Measurements from ENCODE around the gene GPR25. TPM values are rescaled to one million over a fixed set of nuclear protein-coding genes. Genes with fewer than 3 reads are reported as not detected.

The GPR25 gene
- not detected for total RNA-seq

DNA sequence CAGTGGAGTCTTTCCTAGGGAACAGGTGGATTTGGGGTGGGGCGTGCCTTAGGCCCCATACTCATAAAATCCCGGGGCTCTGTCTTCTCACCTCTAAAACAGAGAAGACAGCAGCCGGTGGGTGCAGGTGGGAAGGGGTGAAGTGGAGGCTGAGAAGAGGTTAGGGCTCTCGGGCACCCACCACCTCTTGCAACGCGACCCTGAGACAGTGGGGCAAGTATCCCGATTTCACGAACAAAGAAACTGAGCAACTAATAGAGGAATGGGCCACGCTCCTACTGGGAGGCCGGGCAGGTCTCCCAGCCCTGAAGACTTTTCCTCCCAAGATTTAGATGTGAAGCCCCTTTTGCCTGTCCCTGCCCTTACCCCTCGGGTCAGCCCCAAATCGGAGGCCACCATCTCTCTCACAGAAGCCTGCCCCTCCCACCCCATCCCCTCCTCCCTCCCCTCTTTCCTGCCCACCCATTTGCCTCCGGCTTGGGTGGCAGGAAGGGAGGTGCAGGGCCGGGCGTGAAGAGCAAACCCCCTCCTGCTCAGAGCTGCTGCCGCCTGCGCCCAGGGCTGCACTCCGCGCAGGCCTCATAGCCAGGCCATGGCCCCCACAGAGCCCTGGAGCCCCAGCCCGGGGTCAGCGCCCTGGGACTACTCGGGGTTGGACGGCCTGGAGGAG is at the start of gene GPR25:
Gene GPR25, plus strand, starts transcription at position 536 of the 670 bp plus-strand sequence. Its CDS starts 57 bp downstream, at position 593.
- peaks cover 0 to 87% (median 25%) of the 10 kb centered on the region in 4 donors for H3K27me3 ChIP-seq
- no peak for DNase-seq (ENCODE audit: extremely low spot score)
- peaks cover 13 to 15% (median 15%) of the 10 kb centered on the region in 4 donors for H3K4me1 ChIP-seq
- H3K36me3 ChIP-seq: no peaks in the 10 kb centered on the region
- H3K4me3 ChIP-seq: peak within 1 kb of the TSS; percentile 36 to 53 (median 44)
- TF ChIP-seq, protein P1, sequence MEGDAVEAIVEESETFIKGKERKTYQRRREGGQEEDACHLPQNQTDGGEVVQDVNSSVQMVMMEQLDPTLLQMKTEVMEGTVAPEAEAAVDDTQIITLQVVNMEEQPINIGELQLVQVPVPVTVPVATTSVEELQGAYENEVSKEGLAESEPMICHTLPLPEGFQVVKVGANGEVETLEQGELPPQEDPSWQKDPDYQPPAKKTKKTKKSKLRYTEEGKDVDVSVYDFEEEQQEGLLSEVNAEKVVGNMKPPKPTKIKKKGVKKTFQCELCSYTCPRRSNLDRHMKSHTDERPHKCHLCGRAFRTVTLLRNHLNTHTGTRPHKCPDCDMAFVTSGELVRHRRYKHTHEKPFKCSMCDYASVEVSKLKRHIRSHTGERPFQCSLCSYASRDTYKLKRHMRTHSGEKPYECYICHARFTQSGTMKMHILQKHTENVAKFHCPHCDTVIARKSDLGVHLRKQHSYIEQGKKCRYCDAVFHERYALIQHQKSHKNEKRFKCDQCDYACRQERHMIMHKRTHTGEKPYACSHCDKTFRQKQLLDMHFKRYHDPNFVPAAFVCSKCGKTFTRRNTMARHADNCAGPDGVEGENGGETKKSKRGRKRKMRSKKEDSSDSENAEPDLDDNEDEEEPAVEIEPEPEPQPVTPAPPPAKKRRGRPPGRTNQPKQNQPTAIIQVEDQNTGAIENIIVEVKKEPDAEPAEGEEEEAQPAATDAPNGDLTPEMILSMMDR (IDR thresholded peaks at IDR 0.05): no peak
- TF ChIP-seq POLR2AphosphoS5 (IDR thresholded peaks at IDR 0.05) (no peak), EP300 (IDR thresholded peaks at IDR 0.05) (no peak), POLR2A (IDR thresholded peaks at IDR 0.05; ENCODE audit: low read depth) (no peak)
- H3K9me3 ChIP-seq: no peaks in the 10 kb centered on the region
- no peak within 1 kb of the TSS for H3K27ac ChIP-seq (replicated peaks in 1 of 4)
- intact Hi-C loops (cut with DNase I): no loop called here
- 90% methylated on average over 19 of the region's 23 CpGs for WGBS

GRCh38 chr1:200831091-200831490 is 41.7 kb upstream of the GPR25 start:
- 78% methylated on average over 2 of the region's 2 CpGs for WGBS
- H3K4me1 ChIP-seq: peaks cover 0 to 4% (median 0%) of the 10 kb centered on the region in 4 donors
- no peak overlapping the region for H3K27ac ChIP-seq (replicated peaks in 1 of 4)
- DNase-seq (ENCODE audit: extremely low spot score): no peak
- no peak for TF ChIP-seq POLR2A (IDR thresholded peaks at IDR 0.05; ENCODE audit: low read depth)
- TF ChIP-seq, protein P1 (IDR thresholded peaks at IDR 0.05): no peak
- TF ChIP-seq EP300 (IDR thresholded peaks at IDR 0.05): no peak
- no peak for TF ChIP-seq POLR2AphosphoS5 (IDR thresholded peaks at IDR 0.05)
- no peak overlapping the region for H3K4me3 ChIP-seq
- H3K9me3 ChIP-seq: no peaks in the 10 kb centered on the region
- intact Hi-C loops (cut with DNase I): no loop called here
- peaks cover 0 to 15% (median 7%) of the 10 kb centered on the region in 4 donors for H3K36me3 ChIP-seq
- no peaks in the 10 kb centered on the region for H3K27me3 ChIP-seq

- WGBS: 90% methylated on average over 5 of the region's 5 CpGs
These were observed 38.4 kb upstream of the GPR25 start for GRCh38 chr1:200834383-200834782.

GRCh38 chr1:200836213-200836612 is 36.6 kb upstream of the GPR25 start:
- Histone ChIP-seq H3K27ac (replicated peaks in 1 of 4) (no peak overlapping the region), H3K9me3 (no peaks in the 10 kb centered on the region), H3K27me3 (no peaks in the 10 kb centered on the region), H3K36me3 (peaks cover 0 to 26% (median 10%) of the 10 kb centered on the region in 4 donors), H3K4me1 (peaks cover 0 to 5% (median 2%) of the 10 kb centered on the region in 4 donors), H3K4me3 (no peak overlapping the region)
- TF ChIP-seq POLR2AphosphoS5 (IDR thresholded peaks at IDR 0.05): no peak
- TF ChIP-seq EP300 (IDR thresholded peaks at IDR 0.05): no peak
- TF ChIP-seq, protein P1 (IDR thresholded peaks at IDR 0.05): no peak
- TF ChIP-seq POLR2A (IDR thresholded peaks at IDR 0.05; ENCODE audit: low read depth): no peak
- intact Hi-C loops (cut with DNase I): no loop called here
- DNase-seq (ENCODE audit: extremely low spot score): no peak
- WGBS: 94% methylated on average over 3 of the region's 3 CpGs

More at GRCh38 chr1:200834383-200834782, 38.4 kb upstream of the GPR25 start:
- H3K4me1 ChIP-seq: peaks cover 0 to 8% (median 2%) of the 10 kb centered on the region in 4 donors
- no peaks in the 10 kb centered on the region for H3K9me3 ChIP-seq
- no peak for TF ChIP-seq EP300 (IDR thresholded peaks at IDR 0.05)
- TF ChIP-seq, protein P1 (IDR thresholded peaks at IDR 0.05): no peak
- TF ChIP-seq POLR2AphosphoS5 (IDR thresholded peaks at IDR 0.05): no peak
- TF ChIP-seq POLR2A (IDR thresholded peaks at IDR 0.05; ENCODE audit: low read depth): no peak
- H3K27me3 ChIP-seq: no peaks in the 10 kb centered on the region
- intact Hi-C loops (cut with DNase I): no loop called here
- DNase-seq (ENCODE audit: extremely low spot score): no peak
- H3K4me3 ChIP-seq: no peak overlapping the region
- peaks cover 0 to 21% (median 7%) of the 10 kb centered on the region in 4 donors for H3K36me3 ChIP-seq
- H3K27ac ChIP-seq (replicated peaks in 1 of 4): no peak overlapping the region

Data from esophagus muscularis mucosa (tissue), 4 donors.